ENCODE measurements around the gene LHFPL3.
"Not testable (repeated sequence)": the region's sequence is repeated elsewhere in the genome, so short reads cannot be mapped to it uniquely, and the experiment has no call there.

The LHFPL3 gene

DNA sequence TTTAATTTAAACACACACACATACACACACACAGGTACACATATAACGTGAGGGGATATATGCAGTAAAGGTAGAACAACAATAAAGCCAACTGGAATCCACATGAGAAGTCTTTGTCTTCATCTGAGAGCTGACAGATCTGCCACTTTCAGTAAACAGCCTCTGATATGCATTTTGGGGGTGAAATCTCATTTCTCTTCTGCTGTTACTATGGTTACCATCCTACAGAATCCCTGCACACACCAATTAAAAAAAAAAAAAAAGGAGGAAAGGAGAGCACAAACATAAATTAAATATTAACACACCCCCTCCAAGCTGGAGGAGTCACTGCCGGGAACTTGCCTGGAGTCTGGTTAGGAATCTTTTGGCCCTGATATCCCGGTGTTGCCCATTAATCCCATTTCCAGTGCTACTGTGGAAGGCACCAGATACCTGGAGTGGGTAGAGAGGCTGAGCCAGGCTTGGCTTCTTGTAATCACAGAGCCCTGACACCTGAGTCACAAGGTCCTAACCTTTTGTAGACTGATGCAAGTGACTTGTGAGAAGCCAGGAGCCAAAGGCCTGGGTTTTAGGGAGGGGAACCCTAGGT, 169.1 kb downstream of the LHFPL3 start:
- no peak for DNase-seq

DNA sequence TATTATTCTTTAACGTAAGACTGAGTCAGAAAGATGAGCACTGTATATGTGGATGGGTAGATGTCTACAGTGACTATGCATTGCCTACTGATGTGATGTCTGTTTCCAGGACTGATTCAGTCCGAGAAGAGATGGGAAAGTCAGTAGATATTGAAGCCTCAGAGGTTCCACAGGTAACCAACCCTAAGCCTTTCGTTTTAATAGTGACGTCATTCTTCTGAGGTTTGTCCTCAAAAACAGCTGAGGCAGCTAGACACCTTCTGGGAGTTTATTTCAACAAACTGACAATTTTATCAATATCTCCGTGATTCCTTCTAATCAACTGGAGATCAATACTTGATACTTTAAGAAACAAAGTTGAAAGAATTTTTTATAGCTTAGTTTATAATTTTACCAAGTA, 171.6 kb downstream of the LHFPL3 start:
- no peak for DNase-seq

DNA sequence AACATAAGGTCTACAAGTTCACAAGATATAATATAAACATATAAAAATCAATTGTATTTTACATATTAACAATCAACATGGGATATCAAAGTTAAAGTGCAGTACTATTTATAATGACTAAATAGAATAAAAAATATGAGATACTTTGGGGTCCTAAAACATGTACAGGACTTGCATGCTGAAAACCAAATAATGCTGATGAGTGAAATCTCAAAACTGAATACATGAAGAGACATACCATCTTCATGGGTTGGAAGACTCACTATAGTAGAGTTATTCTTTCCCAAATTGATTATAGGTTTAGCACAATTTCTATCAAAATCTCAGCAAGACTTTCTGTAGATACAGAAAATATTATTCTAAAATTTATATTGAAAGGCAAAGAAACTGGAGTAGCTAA, 181.5 kb downstream of the LHFPL3 start:
- no peak for DNase-seq

DNA sequence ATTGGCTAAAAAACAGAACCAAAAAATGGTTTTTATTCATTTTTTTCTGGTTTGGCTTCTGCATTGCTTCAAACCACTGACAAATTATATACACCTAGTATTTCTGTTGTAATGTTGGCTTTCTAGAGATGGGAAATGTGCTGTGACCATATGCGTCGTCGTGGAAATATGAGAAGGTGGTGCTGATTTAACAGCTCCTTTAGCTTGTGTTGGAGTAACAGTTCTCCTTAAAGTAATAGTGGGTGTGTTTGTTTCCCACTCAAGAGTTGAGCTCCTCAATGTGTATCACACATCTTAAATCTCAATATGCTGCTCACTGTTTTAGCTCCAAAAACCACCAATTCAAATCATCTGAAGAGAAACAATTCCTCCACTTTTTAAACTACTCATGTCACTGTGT, 196.4 kb downstream of the LHFPL3 start:
- no peak for DNase-seq

DNA sequence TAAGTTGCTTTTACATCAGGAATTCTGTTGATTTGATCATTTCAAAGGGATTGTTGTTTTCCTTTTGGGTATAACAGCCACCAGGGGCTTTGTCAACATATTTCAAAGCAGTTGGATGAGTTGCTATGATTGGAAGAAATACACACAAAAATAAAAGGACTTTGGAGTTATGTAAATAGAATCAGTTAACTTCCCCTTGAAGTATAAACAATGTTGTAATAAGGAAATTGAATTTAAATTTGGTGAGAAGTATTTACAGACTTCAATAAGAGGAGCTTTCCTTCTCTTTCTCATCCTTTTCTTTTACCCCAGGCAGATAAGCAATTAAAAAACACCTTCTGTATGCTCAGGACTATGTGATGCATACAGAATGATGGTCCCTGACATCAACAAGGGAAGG, 199.7 kb downstream of the LHFPL3 start:
- no peak for DNase-seq

DNA sequence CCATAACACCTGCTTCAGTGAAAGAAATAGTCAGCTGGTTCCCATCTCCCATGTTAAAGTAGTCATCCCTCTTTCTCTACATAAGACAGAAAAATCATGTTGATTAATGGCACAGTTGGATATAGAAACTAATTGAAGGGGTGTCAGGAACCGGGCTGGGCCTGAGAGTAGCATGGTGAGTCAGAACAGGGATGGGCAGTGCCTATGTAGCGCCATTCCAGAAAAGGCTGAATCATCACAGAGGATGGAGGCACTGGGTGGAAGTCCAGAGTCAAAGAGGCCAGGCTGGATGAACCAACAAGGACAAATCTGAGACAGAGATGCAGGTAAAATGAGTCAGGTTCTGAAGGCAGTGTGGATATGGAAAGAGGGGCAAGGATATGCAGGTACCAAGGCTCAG, 201.2 kb downstream of the LHFPL3 start:
- no peak for DNase-seq

DNA sequence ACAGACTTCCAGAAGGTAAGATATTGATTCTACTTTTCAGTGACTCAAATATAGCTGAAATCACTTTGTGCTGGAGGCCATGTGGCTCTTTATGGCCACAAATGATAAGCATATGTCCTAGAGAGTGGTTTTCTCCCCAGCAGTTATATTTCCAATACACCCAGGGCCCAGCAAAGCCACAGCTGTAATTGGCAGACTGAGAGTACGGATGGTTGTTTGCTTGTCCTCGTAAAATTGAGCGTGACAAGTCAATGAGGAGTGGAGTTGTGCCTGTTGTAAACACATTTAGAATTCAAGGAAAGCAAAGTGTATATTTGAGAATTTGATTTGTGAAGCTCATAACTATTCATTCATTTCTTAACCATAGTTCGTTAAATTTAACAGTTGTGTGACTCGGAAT, 201.8 kb downstream of the LHFPL3 start:
- DNase-seq, result no peak

DNA sequence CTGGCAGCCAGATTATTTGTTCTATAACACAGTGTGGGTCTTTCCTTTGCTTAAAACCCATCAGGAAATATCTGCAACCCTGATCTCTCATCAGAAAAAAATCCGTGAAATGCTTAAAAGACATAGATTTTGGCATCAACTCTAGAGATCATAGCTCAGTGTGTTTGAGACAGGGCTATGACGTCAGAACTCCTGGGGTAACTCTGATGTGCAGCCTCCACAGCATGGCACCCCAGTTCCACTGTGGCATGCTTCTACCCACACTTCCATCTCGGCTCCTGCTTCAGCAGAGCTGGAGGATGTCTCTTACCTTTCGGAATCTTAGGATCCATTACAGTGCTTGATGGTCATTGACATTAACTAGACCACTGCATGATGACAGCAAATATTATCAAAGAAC, 205.7 kb downstream of the LHFPL3 start:
- no peak for DNase-seq

DNA sequence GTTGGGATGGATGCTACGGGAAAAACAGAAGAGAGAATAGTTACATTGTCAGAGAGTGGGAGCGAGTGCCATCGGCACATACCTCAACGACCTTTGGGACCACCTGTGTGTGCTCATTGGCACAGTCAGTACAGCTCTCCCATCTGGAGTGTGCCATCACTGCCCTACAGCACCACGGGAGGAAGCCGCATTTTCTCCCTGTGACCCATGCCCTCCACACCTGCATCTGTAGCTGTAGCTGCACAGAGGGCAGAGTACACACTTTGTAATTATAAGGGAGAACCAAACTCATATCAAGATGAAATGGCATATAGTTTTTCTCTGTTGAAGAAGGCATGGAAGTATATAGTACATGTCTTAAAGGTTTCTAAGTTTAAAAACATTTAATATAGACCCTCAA, 207.4 kb downstream of the LHFPL3 start:
- no peak for DNase-seq

DNA sequence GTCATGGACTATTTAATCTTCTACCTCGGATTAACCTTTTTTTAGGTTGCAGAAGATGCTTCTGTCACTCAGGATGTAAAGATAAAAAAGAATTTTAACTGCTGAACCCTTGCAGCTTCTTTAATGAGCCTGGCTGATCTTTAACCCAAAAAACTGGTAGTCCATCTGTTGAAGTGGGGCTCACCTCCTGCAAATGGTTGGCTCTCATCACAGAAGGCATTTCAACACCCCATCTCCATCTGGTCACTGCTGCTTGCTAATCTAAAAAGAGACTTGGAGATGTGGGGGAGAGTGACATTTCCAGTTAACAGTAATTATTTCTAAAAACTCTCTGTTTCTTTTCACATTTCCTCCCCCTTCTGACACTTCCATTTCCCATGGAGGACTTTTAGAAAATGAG, 208.6 kb downstream of the LHFPL3 start:
- no peak for DNase-seq

DNA sequence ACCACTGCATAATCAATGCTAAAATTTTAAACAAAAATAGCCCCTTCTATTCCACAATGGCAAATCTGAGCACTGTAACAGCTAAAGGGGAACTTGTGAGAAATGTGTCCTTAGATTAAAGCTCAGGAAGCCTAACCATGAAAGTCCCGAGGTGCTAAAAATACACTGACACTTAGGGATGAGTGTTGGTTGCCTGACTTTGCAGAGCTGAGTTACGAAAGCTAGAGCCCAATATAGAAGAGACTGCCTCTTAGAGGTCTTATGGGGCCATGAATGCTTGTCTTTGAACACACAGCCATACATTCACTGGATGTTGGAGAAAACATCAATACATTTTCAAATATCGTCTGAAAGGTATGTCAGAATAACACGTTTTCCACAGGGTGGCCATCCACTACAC, 209.7 kb downstream of the LHFPL3 start:
- DNase-seq, result no peak

DNA sequence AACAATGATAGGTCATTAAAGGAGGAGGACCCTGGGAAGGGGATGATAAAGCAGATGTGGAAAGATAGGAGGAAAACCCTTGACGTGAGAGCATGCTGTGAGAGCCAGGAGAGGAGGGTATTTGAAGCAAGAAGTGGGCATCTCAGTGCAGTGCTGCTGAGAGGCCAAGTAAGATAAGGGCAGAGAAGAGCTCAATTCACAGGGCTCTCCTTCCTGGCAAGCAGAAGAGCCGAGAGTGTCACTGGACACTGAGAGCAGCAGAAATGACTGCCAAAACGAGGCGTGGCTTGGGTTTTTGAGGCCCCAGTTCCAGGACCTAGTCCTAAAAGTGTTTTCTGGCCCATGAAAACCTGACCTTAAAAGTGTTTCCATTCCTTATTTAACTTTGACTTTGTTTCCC, 213.5 kb downstream of the LHFPL3 start:
- no peak for DNase-seq

DNA sequence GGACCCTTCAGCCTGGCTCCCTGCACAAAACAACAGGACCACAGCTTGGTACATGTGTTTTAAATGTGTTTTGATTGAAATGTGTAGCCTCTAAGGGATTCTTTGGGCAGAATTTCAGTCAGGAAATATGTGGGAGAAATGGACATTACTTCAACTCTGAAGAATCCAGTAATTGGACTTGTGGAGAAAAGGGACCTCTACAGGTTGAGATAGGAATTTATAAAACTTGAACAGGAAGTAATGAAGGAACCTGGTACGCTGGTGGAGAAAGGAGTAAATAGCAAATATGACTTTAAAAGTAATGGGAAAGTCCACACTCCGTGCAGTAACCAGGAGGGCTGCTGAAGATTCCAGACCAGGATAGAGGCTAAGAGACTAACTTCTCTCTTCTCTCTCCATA, 220.5 kb downstream of the LHFPL3 start:
- DNase-seq, result no peak

DNA sequence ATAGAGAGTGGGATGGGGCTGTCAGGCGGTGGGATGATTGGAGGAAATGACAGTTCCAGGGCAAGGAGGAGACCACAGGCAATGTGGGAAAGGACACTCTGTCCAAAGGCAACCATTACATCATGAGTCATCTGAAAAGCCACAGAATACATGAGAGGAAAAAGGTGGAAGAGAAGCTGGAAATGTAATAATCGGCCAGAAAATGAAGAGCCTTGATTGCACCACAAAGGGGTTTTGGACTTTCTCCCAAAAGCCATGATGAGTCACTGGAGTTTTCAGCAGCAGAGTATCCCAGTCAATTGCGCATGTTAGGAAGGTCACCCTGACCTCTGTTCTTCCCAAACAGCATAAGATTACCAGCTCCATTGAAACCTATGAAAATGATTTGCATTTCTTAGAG, 222.0 kb downstream of the LHFPL3 start:
- no peak for DNase-seq

DNA sequence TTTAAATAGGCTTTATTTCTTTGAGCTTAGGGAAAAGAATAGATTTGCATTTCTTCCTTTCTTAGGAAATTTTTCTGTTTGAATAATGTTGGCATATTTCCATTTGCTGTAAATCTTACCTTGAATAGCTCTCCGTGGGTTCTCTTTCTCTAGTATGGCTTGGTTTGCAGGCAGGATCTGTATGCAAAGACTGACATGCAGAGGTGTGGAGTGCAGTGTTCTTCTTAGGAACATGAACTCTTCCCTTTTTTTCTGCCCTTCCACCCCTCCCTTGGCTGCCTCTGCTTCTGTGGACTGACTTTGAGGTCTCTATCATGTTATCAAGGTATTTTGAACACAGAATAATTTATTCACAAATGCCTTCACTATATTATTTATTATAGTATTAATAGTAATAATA, 222.8 kb downstream of the LHFPL3 start:
- no peak for DNase-seq

DNA sequence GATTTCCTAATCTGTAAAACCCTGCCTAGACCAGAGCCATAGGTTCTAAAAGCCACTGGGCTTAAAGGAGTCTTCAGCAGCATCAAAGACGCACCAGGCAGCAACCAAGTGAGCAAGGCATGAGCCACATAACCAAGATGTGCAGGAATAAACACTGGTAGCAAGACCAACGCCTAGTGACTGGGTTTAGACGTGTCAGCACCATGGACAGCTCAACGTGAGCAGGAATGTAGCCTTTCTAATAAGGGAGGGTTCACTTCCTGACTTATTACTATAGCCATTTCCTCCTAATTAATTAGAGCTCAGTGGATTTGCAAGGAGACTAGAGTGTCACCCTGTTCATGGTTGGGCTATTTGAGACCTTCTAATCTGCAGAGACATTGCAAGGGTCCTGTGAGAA, 223.7 kb downstream of the LHFPL3 start:
- no peak for DNase-seq

DNA sequence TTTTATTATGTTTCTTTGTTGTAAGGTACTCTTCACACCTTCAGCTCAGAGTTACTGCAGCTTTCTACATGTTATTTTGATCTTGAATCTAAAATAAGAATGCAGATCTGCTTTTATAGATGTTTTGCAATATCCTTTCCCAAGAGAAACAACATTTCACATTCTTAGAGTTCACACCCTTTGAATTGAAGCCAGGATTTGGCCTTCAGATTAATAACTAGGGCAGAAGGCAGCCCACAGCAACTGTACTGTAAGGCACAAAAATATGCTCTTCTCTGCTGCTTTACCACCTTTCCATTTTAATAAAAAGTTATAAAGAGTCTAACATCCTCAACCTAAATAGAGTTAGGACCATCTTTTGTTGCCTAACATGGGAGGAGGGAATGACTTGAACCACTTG, 224.7 kb downstream of the LHFPL3 start:
- DNase-seq, result no peak

DNA sequence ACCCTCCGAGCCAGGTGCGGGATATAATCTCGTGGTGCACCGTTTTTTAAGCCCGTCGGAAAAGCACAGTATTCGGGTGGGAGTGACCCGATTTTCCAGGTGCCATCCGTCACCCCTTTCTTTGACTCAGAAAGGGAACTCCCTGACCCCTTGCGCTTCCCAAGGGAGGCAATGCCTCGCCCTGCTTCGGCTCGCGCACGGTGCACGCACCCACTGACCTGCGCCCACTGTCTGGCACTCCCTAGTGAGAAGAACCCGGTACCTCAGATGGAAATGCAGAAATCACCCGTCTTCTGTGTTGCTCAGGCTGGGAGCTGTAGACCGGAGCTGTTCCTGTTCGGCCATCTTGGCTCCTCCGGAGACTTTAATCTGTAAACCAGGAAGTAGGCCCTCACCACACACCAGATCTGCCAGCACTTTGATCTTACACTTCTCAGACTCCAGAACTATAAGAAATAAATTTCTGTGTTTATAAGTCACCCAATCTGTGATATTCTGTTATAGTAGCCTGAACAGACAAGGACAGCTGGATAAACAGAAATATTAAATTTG, 235.0 kb downstream of the LHFPL3 start:
- DNase-seq, result not testable (repeated sequence)

DNA sequence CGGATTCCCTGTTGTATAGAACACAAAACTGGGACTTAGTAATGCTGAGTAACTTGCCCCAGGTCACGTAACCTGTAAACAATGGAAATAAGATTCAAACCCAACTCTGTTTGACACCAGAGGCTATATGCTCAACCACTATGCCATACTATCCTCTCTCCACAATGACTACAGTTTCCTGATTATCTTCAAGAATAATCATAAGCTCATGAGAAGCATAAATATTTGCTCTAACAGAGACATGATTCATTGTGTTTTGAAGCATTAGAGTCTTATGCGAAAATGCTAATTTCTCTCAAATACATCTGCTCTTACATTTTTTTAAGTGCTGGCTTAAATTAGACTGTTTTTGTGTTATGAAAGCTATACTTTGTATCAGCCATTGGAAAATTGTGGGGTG, 241.3 kb downstream of the LHFPL3 start:
- no peak for DNase-seq

DNA sequence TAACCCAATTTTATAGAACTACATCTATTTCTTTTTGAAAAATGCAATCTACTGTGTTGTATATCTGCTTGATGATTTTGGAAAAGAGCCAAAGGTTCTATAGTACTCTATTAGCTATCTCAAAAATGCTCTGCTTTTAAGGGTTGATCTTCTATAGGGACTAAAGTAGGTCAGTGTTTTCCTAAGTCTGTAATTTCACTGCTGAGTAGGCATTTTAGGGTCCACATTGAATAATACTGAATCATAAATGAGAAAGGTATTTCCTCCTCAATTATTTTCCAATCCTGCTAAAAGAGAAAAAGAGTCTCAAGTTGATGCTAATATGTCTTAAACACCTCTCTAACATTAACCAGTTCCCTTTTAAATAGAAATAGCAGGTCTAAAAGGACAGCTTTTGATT, 244.2 kb downstream of the LHFPL3 start:
- no peak for DNase-seq

DNA sequence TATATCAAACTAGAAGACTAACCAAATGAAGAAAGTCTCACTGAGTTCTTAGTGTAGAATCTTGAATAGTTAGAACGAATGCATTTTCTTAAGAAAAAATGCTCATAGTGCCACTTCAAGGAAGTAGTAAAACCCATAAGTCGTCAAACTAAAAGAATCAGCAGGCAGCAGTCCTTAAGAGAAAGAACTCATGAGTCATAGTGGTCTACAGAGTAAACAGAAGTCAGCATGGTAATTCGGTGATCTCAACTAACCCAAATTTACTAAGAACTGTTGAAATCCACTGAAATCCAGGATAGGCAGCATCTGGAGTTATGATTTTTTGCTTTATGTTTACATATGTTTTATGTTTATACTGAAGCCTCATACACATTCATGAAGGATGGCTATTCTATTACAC, 256.2 kb downstream of the LHFPL3 start:
- no peak for DNase-seq

DNA sequence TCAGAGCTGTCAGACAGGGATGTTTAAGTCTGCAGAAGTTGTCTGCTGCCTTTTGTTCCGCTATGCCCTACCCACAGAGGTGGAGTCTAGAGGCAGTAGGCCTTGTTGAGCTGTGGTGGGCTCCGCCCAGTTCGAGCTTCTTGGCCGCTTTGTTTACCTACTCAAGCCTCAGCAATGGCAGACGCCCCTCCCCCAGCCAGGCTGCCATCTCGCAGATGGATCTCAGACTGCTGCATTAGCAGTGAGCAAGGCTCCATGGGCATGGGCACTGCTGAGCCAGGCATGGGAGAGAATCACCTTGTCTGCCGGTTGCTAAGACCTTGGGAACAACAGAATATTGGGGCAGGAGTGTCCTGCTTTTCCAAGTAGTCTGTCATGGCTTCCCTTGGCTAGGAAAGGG, 267.2 kb downstream of the LHFPL3 start:
- DNase-seq, result not testable (repeated sequence)

DNA sequence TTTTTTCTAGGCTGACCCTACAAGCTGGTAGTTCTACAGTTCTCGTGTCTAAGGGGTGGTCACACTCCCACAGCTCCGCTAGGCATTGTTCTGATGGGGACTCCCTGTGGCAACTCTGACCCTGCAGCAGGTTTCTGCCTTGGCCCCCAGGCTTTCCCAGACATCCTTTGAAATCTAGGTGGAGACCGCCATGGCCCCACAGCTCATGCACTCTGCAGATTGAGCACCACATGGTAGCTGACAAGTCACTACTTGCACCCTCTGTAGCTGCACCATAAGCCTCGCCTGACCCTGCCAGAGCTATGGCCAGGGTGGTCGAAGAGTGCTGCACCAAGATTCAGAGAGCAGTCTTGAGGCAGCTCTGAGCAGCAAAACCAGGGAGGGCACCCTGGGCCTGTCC, 275.6 kb downstream of the LHFPL3 start:
- no peak for DNase-seq

DNA sequence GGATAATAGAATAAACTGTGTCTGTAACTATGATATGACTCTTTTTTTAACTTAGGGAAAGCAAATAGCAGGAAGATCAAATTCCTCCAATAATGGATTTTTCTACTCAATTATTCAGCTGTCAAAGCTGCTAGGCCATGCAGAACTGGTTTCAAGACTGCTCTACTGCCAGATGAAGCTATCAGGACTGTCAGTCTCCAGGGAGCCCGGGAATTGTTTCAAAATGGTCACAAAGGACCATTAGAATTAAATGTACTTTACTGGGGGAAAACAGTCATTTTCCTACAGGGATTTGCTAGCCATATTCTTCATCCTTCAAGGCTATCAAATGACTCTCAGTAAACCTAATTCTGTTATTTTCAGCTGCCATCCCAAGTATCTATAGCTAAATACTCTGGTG, 276.3 kb downstream of the LHFPL3 start:
- no peak for DNase-seq

DNA sequence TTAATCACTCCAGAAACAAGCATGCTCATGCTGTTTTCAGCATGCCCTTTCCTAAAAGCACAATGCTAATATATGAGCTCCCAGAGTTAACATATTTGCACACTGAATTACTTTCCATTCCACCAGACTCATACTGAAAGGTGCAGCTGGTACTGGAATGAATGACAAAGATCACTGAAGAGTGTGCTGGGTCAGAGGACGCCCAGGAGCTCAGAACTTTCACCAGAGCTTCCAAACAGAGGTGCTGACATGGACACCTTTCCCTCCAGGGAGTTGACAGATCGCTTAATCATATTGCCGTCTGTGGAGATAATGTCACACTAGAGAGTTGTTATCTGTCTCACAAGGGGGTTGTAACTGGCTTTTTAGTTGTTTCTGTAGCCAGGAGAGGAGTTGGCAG, 292.9 kb downstream of the LHFPL3 start:
- no peak for DNase-seq

DNA sequence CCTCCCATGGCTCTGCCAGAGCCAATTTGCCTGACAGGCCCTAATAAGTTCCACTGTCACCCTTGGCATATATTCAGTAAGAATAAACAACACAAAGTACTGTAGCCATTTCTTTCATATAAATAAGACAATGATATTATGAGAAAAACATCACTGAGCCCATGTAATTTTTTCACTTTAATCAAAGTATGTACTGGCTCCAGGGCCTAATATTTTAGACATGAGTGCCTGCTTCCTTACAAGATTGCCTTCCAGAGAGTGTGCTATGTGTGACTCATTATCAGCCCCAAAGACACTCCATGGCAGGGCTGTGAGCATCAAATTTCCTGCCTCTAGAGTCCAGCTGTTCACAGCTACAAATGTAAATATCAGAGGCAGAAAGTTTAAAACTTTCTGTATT, 297.6 kb downstream of the LHFPL3 start:
- DNase-seq, result no peak
